ENCODE data around the gene SCRN1. TPM values are rescaled to one million over a fixed set of nuclear protein-coding genes. Genes with fewer than 3 reads are reported as not detected.

SCRN1 gene
- total RNA-seq, 1 donor from 2014 or later, result 0.78 TPM

DNA sequence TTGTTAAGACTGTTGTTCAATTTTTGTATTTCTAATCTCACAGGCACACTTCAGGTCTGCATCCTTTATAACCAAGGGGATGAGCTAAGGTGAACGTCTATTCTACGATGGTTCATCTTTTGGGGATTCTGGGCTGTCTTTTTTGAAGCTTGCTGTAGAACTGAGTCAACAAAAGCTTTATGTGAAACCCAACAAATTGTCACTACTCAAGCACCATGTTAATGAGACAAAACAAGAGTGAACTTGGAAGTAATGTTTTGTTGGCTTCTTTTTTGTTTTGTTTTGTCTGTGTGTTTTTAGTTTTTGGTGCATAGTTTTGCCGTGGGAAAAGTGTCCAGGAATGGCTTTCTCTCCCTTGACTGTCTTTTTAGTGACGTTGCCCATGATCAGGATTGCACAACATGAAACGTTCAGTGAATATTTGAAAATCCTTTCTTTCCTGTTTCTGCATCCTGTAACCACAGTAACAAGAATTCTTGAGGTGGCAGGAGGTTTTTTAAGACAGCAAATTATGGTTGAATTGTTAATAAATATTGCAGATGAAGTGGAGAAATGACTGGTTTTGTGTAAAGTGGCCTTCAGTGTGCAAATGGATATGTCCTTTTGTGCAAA, 117.7 kb downstream of the SCRN1 start:
- H3K36me3 Mint-ChIP-seq (ENCODE audit: low read depth), result no peaks in the 10 kb centered on the region
- H3K9me3 Mint-ChIP-seq, result no peaks in the 10 kb centered on the region
- H3K27me3 Mint-ChIP-seq (ENCODE audit: insufficient read depth), result peaks cover 5% of the 10 kb centered on the region
- H3K27ac Mint-ChIP-seq, result no peak overlapping the region
- H3K4me3 Mint-ChIP-seq, result no peak overlapping the region
- intact Hi-C loops (cut with micrococcal nuclease), result no loop called here
- H3K4me1 Mint-ChIP-seq (ENCODE audit: low read depth), result no peaks in the 10 kb centered on the region
- DNase-seq (ENCODE audit: low spot score), result no peak

Other genes starting within 250 kb of the SCRN1 start
- gene WIPF3, start 183.3 kb downstream of the SCRN1 start, total RNA-seq, result not detected in 2 replicates
- 8.4 and 10.6 TPM in 2 replicates for gene FKBP14, start 36.9 kb upstream of the SCRN1 start, total RNA-seq
- gene PLEKHA8, start 38.6 kb upstream of the SCRN1 start, total RNA-seq, result 8.8 and 10.6 TPM in 2 replicates
- 3.9 and 4.3 TPM in 2 replicates for gene MTURN, start 145.2 kb upstream of the SCRN1 start, total RNA-seq